Measurements from ENCODE around the gene IKZF2. TPM values are rescaled to one million over a fixed set of nuclear protein-coding genes. Genes with fewer than 3 reads are reported as not detected.

The IKZF2 gene
- total and polyA plus RNA-seq, 7 experiments from 2014 or later, result 0.26 to 23.4 (median 6.1) TPM

GRCh38 chr2:213167271-213167930 lies 16.0 kb upstream of the IKZF2 start:
- ATAC-seq (no peak), DNase-seq (no peak)
- Mint-ChIP-seq H3K9me3 (peaks cover 0 to 5% (median 0%) of the 10 kb centered on the region in 11 donors), H3K27me3 (peaks cover 0 to 4% (median 0%) of the 10 kb centered on the region in 5 donors), H3K4me1 (no peaks in the 10 kb centered on the region), H3K4me3 (no peak overlapping the region), H3K36me3 (no peaks in the 10 kb centered on the region), H3K27ac (no peak overlapping the region)
- Histone ChIP-seq H3K27ac (ENCODE audit: low read depth, low read length) (no peak overlapping the region), H3K27me3 (ENCODE audit: control insufficient read depth in 2 of 2, insufficient read depth in 2 of 2, low read length in 2 of 2) (no peaks in the 10 kb centered on the region), H3K9me3 (ENCODE audit: control insufficient read depth in 2 of 3, low read length in 3 of 3) (no peaks in the 10 kb centered on the region), H3K4me1 (ENCODE audit: control insufficient read depth in 2 of 2, insufficient read depth in 2 of 2, low read length in 2 of 2) (no peaks in the 10 kb centered on the region), H3K36me3 (ENCODE audit: control insufficient read depth in 2 of 3, insufficient read depth in 3 of 3, low read length in 3 of 3) (no peaks in the 10 kb centered on the region), H3K4me3 (ENCODE audit: low read length) (no peak overlapping the region)
- POLR2A ChIA-PET, result no interaction called here
- intact Hi-C loops (cut with micrococcal nuclease), result no loop called here
- CTCF ChIA-PET, result no interaction called here

DNA sequence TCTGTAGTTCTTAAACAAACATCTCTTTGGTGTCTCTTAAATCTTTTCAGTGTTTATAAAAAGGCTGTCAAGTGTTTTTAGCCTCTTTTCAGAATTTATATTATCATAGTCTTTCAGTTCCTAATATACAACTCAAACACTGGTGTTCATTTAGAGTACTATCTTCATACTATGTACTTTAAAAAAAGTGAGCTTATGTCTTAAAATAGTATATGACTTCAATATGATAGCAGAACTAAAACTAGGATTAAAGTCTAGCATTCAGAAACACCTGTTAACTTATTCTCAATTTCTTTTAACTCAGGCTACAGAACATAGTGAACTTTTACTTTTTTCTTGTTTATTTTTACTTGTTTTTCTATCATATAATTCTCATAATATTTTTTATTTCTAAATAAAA lies 14.7 kb upstream of the IKZF2 start:
- Histone ChIP-seq H3K4me1 (ENCODE audit: control insufficient read depth in 2 of 2, insufficient read depth in 2 of 2, low read length in 2 of 2) (no peaks in the 10 kb centered on the region), H3K4me3 (ENCODE audit: low read length) (no peak overlapping the region), H3K27ac (ENCODE audit: low read depth, low read length) (no peak overlapping the region), H3K9me3 (ENCODE audit: control insufficient read depth in 2 of 3, low read length in 3 of 3) (no peaks in the 10 kb centered on the region), H3K27me3 (ENCODE audit: control insufficient read depth in 2 of 2, insufficient read depth in 2 of 2, low read length in 2 of 2) (no peaks in the 10 kb centered on the region), H3K36me3 (ENCODE audit: control insufficient read depth in 2 of 3, insufficient read depth in 3 of 3, low read length in 3 of 3) (no peaks in the 10 kb centered on the region)
- ChIA-PET POLR2A (no interaction called here), CTCF (no interaction called here)
- Mint-ChIP-seq H3K27me3 (peaks cover 0 to 4% (median 0%) of the 10 kb centered on the region in 5 donors), H3K36me3 (no peaks in the 10 kb centered on the region), H3K4me3 (no peak overlapping the region), H3K4me1 (no peaks in the 10 kb centered on the region), H3K9me3 (peaks cover 0 to 5% (median 0%) of the 10 kb centered on the region in 11 donors), H3K27ac (no peak overlapping the region)
- intact Hi-C loops (cut with micrococcal nuclease), result no loop called here
- DNase-seq (no peak), ATAC-seq (no peak)

DNA sequence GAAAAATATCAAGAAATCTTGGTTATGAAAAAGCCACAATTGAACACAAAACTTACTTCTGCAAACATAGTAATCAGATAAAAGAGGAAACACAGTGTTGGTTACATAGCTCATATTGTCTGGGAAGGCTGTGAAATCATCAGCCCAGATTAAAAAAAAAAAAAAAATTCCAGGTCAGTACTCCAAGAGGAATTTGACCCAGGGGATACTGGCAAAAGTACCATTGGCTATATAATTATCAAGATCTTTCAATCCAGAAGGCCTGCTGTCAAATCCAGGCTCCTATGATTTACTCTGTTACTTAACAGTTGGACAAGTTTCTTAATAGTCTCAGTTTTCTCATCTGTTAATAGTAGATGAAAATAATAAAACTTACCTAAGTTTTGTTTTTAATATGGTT lies 12.9 kb upstream of the IKZF2 start:
- no peaks in the 10 kb centered on the region for H3K36me3 ChIP-seq (ENCODE audit: control insufficient read depth in 2 of 3, insufficient read depth in 3 of 3, low read length in 3 of 3)
- H3K27me3 ChIP-seq (ENCODE audit: control insufficient read depth in 2 of 2, insufficient read depth in 2 of 2, low read length in 2 of 2), result no peaks in the 10 kb centered on the region
- Mint-ChIP-seq H3K27ac (no peak overlapping the region), H3K36me3 (no peaks in the 10 kb centered on the region), H3K9me3 (peaks cover 0 to 5% (median 0%) of the 10 kb centered on the region in 11 donors), H3K27me3 (no peaks in the 10 kb centered on the region), H3K4me1 (no peaks in the 10 kb centered on the region), H3K4me3 (no peak overlapping the region)
- ATAC-seq, result no peak
- DNase-seq, result no peak
- intact Hi-C loops (cut with micrococcal nuclease), result no loop called here
- no peak overlapping the region for H3K4me3 ChIP-seq (ENCODE audit: low read length)
- no peak overlapping the region for H3K27ac ChIP-seq (ENCODE audit: low read depth, low read length)
- CTCF ChIA-PET, result no interaction called here
- no peaks in the 10 kb centered on the region for H3K9me3 ChIP-seq (ENCODE audit: control insufficient read depth in 2 of 3, low read length in 3 of 3)
- POLR2A ChIA-PET, result no interaction called here
- H3K4me1 ChIP-seq (ENCODE audit: control insufficient read depth in 2 of 2, insufficient read depth in 2 of 2, low read length in 2 of 2), result no peaks in the 10 kb centered on the region

GRCh38 chr2:213162516-213163118 lies 11.2 kb upstream of the IKZF2 start:
- POLR2A ChIA-PET, result no interaction called here
- H3K27me3 Mint-ChIP-seq, result no peaks in the 10 kb centered on the region
- CTCF ChIA-PET, result interaction anchor here (1.6 kb wide), 1 partner anchor 10 kb away, joined by 4 read pairs; no protein-coding TSS in a partner anchor
- no peak for ATAC-seq
- no peak overlapping the region for H3K27ac ChIP-seq (ENCODE audit: low read depth, low read length)
- H3K36me3 ChIP-seq (ENCODE audit: control insufficient read depth in 2 of 3, insufficient read depth in 3 of 3, low read length in 3 of 3), result no peaks in the 10 kb centered on the region
- H3K9me3 Mint-ChIP-seq, result peaks cover 0 to 1% (median 0%) of the 10 kb centered on the region in 11 donors
- H3K36me3 Mint-ChIP-seq, result no peaks in the 10 kb centered on the region
- no peaks in the 10 kb centered on the region for H3K9me3 ChIP-seq (ENCODE audit: control insufficient read depth in 2 of 3, low read length in 3 of 3)
- intact Hi-C loops (cut with micrococcal nuclease), result no loop called here
- no peak overlapping the region for H3K4me3 ChIP-seq (ENCODE audit: low read length)
- no peak overlapping the region for H3K4me3 Mint-ChIP-seq
- DNase-seq, result no peak
- H3K4me1 ChIP-seq (ENCODE audit: control insufficient read depth in 2 of 2, insufficient read depth in 2 of 2, low read length in 2 of 2), result no peaks in the 10 kb centered on the region
- H3K27ac Mint-ChIP-seq, result no peak overlapping the region
- no peaks in the 10 kb centered on the region for H3K4me1 Mint-ChIP-seq
- H3K27me3 ChIP-seq (ENCODE audit: control insufficient read depth in 2 of 2, insufficient read depth in 2 of 2, low read length in 2 of 2), result no peaks in the 10 kb centered on the region

GRCh38 chr2:213161759-213162515 lies 10.5 kb upstream of the IKZF2 start:
- Histone ChIP-seq H3K4me3 (ENCODE audit: low read length) (no peak overlapping the region), H3K36me3 (ENCODE audit: control insufficient read depth in 2 of 3, insufficient read depth in 3 of 3, low read length in 3 of 3) (no peaks in the 10 kb centered on the region), H3K9me3 (ENCODE audit: control insufficient read depth in 2 of 3, low read length in 3 of 3) (no peaks in the 10 kb centered on the region), H3K4me1 (ENCODE audit: control insufficient read depth in 2 of 2, insufficient read depth in 2 of 2, low read length in 2 of 2) (no peaks in the 10 kb centered on the region), H3K27me3 (ENCODE audit: control insufficient read depth in 2 of 2, insufficient read depth in 2 of 2, low read length in 2 of 2) (no peaks in the 10 kb centered on the region), H3K27ac (ENCODE audit: low read depth, low read length) (no peak overlapping the region)
- ATAC-seq, result no peak
- H3K27me3 Mint-ChIP-seq, result peaks cover 0 to 5% (median 0%) of the 10 kb centered on the region in 5 donors
- H3K4me1 Mint-ChIP-seq, result peaks cover 0 to under 1% (median 0%) of the 10 kb centered on the region in 7 donors
- no peak for DNase-seq
- intact Hi-C loops (cut with micrococcal nuclease), result no loop called here
- ChIA-PET POLR2A (no interaction called here), CTCF (interaction anchor here (1.6 kb wide), 1 partner anchor 9 kb away, joined by 4 read pairs; no protein-coding TSS in a partner anchor)
- no peak overlapping the region for H3K4me3 Mint-ChIP-seq
- no peaks in the 10 kb centered on the region for H3K36me3 Mint-ChIP-seq
- H3K27ac Mint-ChIP-seq, result no peak overlapping the region
- peaks cover 0 to 1% (median 0%) of the 10 kb centered on the region in 11 donors for H3K9me3 Mint-ChIP-seq

GRCh38 chr2:213159768-213160167 lies 8.4 kb upstream of the IKZF2 start:
- intact Hi-C loops (cut with micrococcal nuclease), result loop anchor here in 1 of 2 donors (10.0 kb wide), 2 partner anchors 155 to 265 kb away; no protein-coding TSS in a partner anchor
- Histone ChIP-seq H3K36me3 (ENCODE audit: control insufficient read depth in 2 of 3, insufficient read depth in 3 of 3, low read length in 3 of 3) (no peaks in the 10 kb centered on the region), H3K4me3 (ENCODE audit: low read length) (no peak overlapping the region), H3K27ac (ENCODE audit: low read depth, low read length) (no peak overlapping the region), H3K27me3 (ENCODE audit: control insufficient read depth in 2 of 2, insufficient read depth in 2 of 2, low read length in 2 of 2) (no peaks in the 10 kb centered on the region), H3K4me1 (ENCODE audit: control insufficient read depth in 2 of 2, insufficient read depth in 2 of 2, low read length in 2 of 2) (no peaks in the 10 kb centered on the region), H3K9me3 (ENCODE audit: control insufficient read depth in 2 of 3, low read length in 3 of 3) (no peaks in the 10 kb centered on the region)
- no peak for DNase-seq
- ChIA-PET POLR2A (no interaction called here), CTCF (no interaction called here)
- no peak overlapping the region for H3K4me3 Mint-ChIP-seq
- H3K27ac Mint-ChIP-seq, result no peak overlapping the region
- no peak for ATAC-seq
- H3K4me1 Mint-ChIP-seq, result peaks cover 0 to 1% (median 0%) of the 10 kb centered on the region in 7 donors
- no peaks in the 10 kb centered on the region for H3K36me3 Mint-ChIP-seq
- peaks cover 6 to 11% (median 9%) of the 10 kb centered on the region in 5 donors for H3K27me3 Mint-ChIP-seq
- peaks cover 0 to 1% (median 0%) of the 10 kb centered on the region in 11 donors for H3K9me3 Mint-ChIP-seq
